B cell (primary cell): ENCODE data around the gene RAPGEF6. TPM values are rescaled to one million over a fixed set of nuclear protein-coding genes. Genes with fewer than 3 reads are reported as not detected.

ENCODE experiments used
- ATAC-seq: fragments of 200-7000 bp; cut with Tn5 transposase; one replicate; pipeline ENCODE4 v1.10.0; 2021; ENCODE audit warnings: low read depth, mild to moderate bottlenecking, moderate number of reproducible peaks, moderate library complexity
- CTCF ChIA-PET: fragments of 350-600 bp; sonication (Branson Sonifier 250); formaldehyde crosslinking; loops from one replicate; lab custom pipeline; 2021; ENCODE audit warnings: antibody characterized with exemption, inconsistent platforms; lab: Charles Lee
- POLR2A ChIA-PET: fragments of 350-600 bp; sonication (Branson Sonifier 250); formaldehyde crosslinking; loops from one replicate; lab custom pipeline; 2021; ENCODE audit warnings: antibody characterized with exemption; lab: Charles Lee
- DNase-seq: peaks from one replicate; pipeline ENCODE4 v3.0.0; 2013
- H2AFZ ChIP-seq: 2 replicates; pipeline ENCODE4 v1.6.1; 2012; ENCODE audit warnings: mild to moderate bottlenecking, low read depth, low read length; ENCODE audit not compliant: insufficient read depth, poor library complexity, severe bottlenecking
- H3K27ac ChIP-seq, 2 donors: 1 replicate in 1 of 2; 2 replicates in 1 of 2; pipeline ENCODE4 v1.5.1; 2012 to 2013; ENCODE audit warnings: low read length in 2 of 2, mild to moderate bottlenecking in 2 of 2, moderate library complexity in 1 of 2
- H3K27me3 ChIP-seq, 4 experiments: fragments of 200-600 bp in 1 of 4; sonication (generic) in 1 of 4; replicated peaks in 1 of 4; 1 replicate in 2 of 4; 2 replicates in 2 of 4; pipeline versions ENCODE4 v1.6.1 to v1.7.0; 2013 to 2016; ENCODE audit warnings: low read length in 3 of 4, mild to moderate bottlenecking in 2 of 4, mixed read lengths in 1 of 4, moderate library complexity in 1 of 4; ENCODE audit not compliant: insufficient read depth in 4 of 4, control insufficient read depth in 3 of 4; ENCODE audit errors: control extremely low read depth in 1 of 4
- H3K36me3 ChIP-seq, 2 experiments: replicated peaks in 1 of 2; 1 replicate in 1 of 2; 2 replicates in 1 of 2; pipeline versions ENCODE4 v1.6.1 to v1.7.1; 2013; ENCODE audit warnings: low read length in 1 of 2; ENCODE audit not compliant: insufficient read depth in 2 of 2, control insufficient read depth in 1 of 2; ENCODE audit errors: control extremely low read depth in 1 of 2, extremely low read depth in 1 of 2
- H3K4me1 ChIP-seq, 2 donors: fragments of 200-600 bp in 1 of 2; sonication (generic) in 1 of 2; 1 replicate in 1 of 2; 2 replicates in 1 of 2; pipeline versions ENCODE4 v1.5.1 to v1.6.1; 2013 to 2017; ENCODE audit warnings: low read length in 2 of 2; ENCODE audit not compliant: control insufficient read depth in 2 of 2, insufficient read depth in 2 of 2
- H3K4me2 ChIP-seq: replicated peaks from 2 replicates; pipeline ENCODE3; 2012; ENCODE audit warnings: mild to moderate bottlenecking, low read depth, low read length; ENCODE audit not compliant: poor library complexity, severe bottlenecking
- H3K4me3 ChIP-seq, 5 experiments: fragments of 200-600 bp in 1 of 5; sonication (generic) in 1 of 5; 1 replicate in 3 of 5; 2 replicates in 2 of 5; pipeline versions ENCODE4 v1.5.1 to v1.7.0; 2011 to 2016; ENCODE audit warnings: low read length in 4 of 5, mild to moderate bottlenecking in 4 of 5, low read depth in 2 of 5, control low read depth in 1 of 5, moderate library complexity in 1 of 5; ENCODE audit not compliant: insufficient read depth in 1 of 5; ENCODE audit errors: control extremely low read depth in 1 of 5, extremely low read depth in 1 of 5
- H3K79me2 ChIP-seq: fragments of 200-600 bp; sonication (generic); one replicate; pipeline ENCODE4 v1.6.0; 2016; ENCODE audit warnings: low read length; ENCODE audit not compliant: control insufficient read depth, insufficient read depth
- H3K9ac ChIP-seq: fragments of 200-600 bp; sonication (generic); 2 replicates; pipeline ENCODE4 v1.6.1; 2017; ENCODE audit warnings: mild to moderate bottlenecking, low read length, moderate library complexity
- H3K9me3 ChIP-seq, 3 donors: one replicate each; pipeline versions ENCODE4 v1.6.1 to v1.7.1; 2013; ENCODE audit warnings: low read length in 2 of 3; ENCODE audit not compliant: control insufficient read depth in 2 of 3, insufficient read depth in 1 of 3; ENCODE audit errors: control extremely low read depth in 1 of 3
- H4K20me1 ChIP-seq: 2 replicates; pipeline ENCODE4 v1.6.0; 2012; ENCODE audit warnings: mild to moderate bottlenecking, low read length; ENCODE audit not compliant: insufficient read depth, control insufficient read depth, poor library complexity, severe bottlenecking
- H3K27ac Mint-ChIP-seq: one replicate; pipeline ENCODE4 v1.8.0; 2021; ENCODE audit warnings: mixed read lengths
- H3K27me3 Mint-ChIP-seq: one replicate; pipeline ENCODE4 v1.8.0; 2021; ENCODE audit warnings: mixed read lengths
- H3K4me1 Mint-ChIP-seq: one replicate; pipeline ENCODE4 v1.8.0; 2021; ENCODE audit warnings: mixed read lengths
- H3K4me3 Mint-ChIP-seq: one replicate; pipeline ENCODE4 v1.8.0; 2021; ENCODE audit warnings: mixed read lengths
- H3K9me3 Mint-ChIP-seq: one replicate; pipeline ENCODE4 v1.8.0; 2022; ENCODE audit warnings: mixed read lengths; ENCODE audit not compliant: insufficient read depth
- CTCF ChIP-seq: fragments of 200-600 bp; IDR thresholded peaks from one replicate; pipeline ENCODE4 v1.8.0; 2022; ENCODE audit warnings: antibody characterized with exemption, mild to moderate bottlenecking
- EZH2 ChIP-seq: IDR thresholded peaks from 2 replicates; pipeline ENCODE4 v1.6.1; 2012; ENCODE audit warnings: borderline replicate concordance, low read depth, mild to moderate bottlenecking, moderate library complexity, low read length; ENCODE audit not compliant: insufficient read depth, poor library complexity, severe bottlenecking
- WGBS: methylation state at CpG from one replicate; pipeline ENCODE4 v1.1.5; 2013; ENCODE audit warnings: missing lambda C conversion rate; ENCODE audit not compliant: insufficient coverage; 5-methylcytosine and 5-hydroxymethylcytosine counted together
- intact Hi-C: fragments of 100-400 bp; cut with micrococcal nuclease; formaldehyde crosslinking; loops from one replicate; pipeline ENCODE4 v1.10.0; 2022
- polyA plus RNA-seq: library from polyadenylated mRNA; depleted of rRNA; stranded (reverse); fragments of >200 nt; gene quantifications from 2 replicates; pipeline ENCODE4 v1.2.3, GENCODE V29; 2012
- total RNA-seq, 2 donors: library from RNA; stranded (reverse); fragments of 120-200 nt in 1 of 2; gene quantifications; 1 replicate in 1 of 2; 2 replicates in 1 of 2; pipeline versions ENCODE4 v1.2.3 to v1.2.4, GENCODE V29; 2013 to 2022

Gene RAPGEF6
- total and polyA plus RNA-seq, 2 donors (not counting 1 experiment from before 2014, with no cell fraction given): 9.8 to 56.2 TPM

GRCh38 chr5:131505237-131505908, 129.7 kb downstream of the RAPGEF6 start:
- ATAC-seq: no peak
- Histone ChIP-seq H3K79me2 (no peaks in the 10 kb centered on the region), H3K27me3 (no peaks in the 10 kb centered on the region), H3K4me3 (peak overlapping the region in 1 of 5 experiments; percentile 6), H4K20me1 (no peaks in the 10 kb centered on the region), H3K4me2 (peak overlapping the region; percentile 21), H3K9ac (peak overlapping the region; percentile 25), H3K4me1 (peaks cover 8 to 10% of the 10 kb centered on the region in 2 donors), H2AFZ (no peak overlapping the region), H3K9me3 (no peaks in the 10 kb centered on the region), H3K36me3 (peaks cover 11 to 28% of the 10 kb centered on the region in 2 experiments), H3K27ac (peak overlapping the region; percentile 24 to 77)
- Mint-ChIP-seq H3K27ac (peak overlapping the region; percentile 39), H3K4me3 (peak overlapping the region; percentile 26), H3K4me1 (peaks cover 28% of the 10 kb centered on the region), H3K9me3 (no peaks in the 10 kb centered on the region), H3K27me3 (no peaks in the 10 kb centered on the region)
- TF ChIP-seq EZH2: no peak
- TF ChIP-seq CTCF: no peak
- ChIA-PET CTCF (interaction anchor here (1.0 to 2.2 kb wide), 2 partner anchors 27 to 84 kb away, joined by 4 to 9 read pairs; no protein-coding TSS in a partner anchor), POLR2A (interaction anchor here (0.6 kb wide), 1 partner anchor 27 kb away, joined by 6 read pairs; no protein-coding TSS in a partner anchor)
- DNase-seq: no peak
- WGBS: no CpG with 5 or more reads among the region's 1 CpG
- intact Hi-C loops: no loop called here

GRCh38 chr5:131496400-131496713, 138.7 kb downstream of the RAPGEF6 start:
- H3K79me2 ChIP-seq: peaks cover 9% of the 10 kb centered on the region

More at GRCh38 chr5:131496400-131496713, 138.7 kb downstream of the RAPGEF6 start:
- Histone ChIP-seq H3K4me1 (no peaks in the 10 kb centered on the region), H3K27me3 (no peaks in the 10 kb centered on the region), H3K36me3 (peaks cover 24 to 74% of the 10 kb centered on the region in 2 experiments), H3K4me2 (no peak overlapping the region), H3K27ac (no peak overlapping the region), H3K9me3 (no peaks in the 10 kb centered on the region), H3K9ac (no peak overlapping the region), H2AFZ (no peak overlapping the region), H4K20me1 (no peaks in the 10 kb centered on the region), H3K4me3 (no peak overlapping the region)
- Mint-ChIP-seq H3K4me3 (no peak overlapping the region), H3K27ac (no peak overlapping the region), H3K9me3 (no peaks in the 10 kb centered on the region), H3K4me1 (peaks cover 17% of the 10 kb centered on the region), H3K27me3 (no peaks in the 10 kb centered on the region)
- ATAC-seq (peak; percentile 88), DNase-seq (peak; percentile 51)
- CTCF ChIA-PET: interaction anchor here (0.7 to 0.9 kb wide), 2 partner anchors 25 to 151 kb away, joined by 3 to 5 read pairs; no protein-coding TSS in a partner anchor
- POLR2A ChIA-PET: no interaction called here
- no CpG with 5 or more reads among the region's 1 CpG for WGBS
- intact Hi-C loops: loop anchor here (5.0 kb wide), 1 partner anchor 41 kb away; no protein-coding TSS in a partner anchor
- peak; percentile 61 for TF ChIP-seq CTCF
- no peak for TF ChIP-seq EZH2
